GM21786 (cell line): ENCODE data around the gene LONRF2.

Experiments
- ATAC-seq: cut with Tn5 transposase; IDR thresholded peaks from one replicate; pipeline ENCODE4 v1.9.1; 2021; ENCODE audit not compliant: unreplicated experiment

Gene LONRF2

DNA sequence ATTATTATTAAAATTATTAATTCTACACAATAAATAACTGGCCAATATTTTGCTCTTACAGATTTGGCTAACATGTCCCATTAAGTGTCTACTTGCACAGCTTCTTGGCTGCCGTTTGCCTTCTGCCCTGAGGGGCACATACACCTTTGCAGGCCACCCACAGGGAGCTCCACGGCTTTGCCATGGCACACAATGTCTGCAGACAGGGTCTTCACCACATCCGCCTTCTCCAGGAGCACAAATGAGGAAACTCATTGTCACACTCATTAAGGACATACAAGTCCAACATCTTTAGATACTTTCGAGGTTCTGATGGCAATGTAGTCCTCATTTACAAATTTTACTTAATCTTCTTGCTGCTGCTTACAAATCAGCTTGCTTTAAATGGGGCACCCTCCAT is 45.6 kb downstream of the LONRF2 start:
- ATAC-seq = no peak

- no peak for ATAC-seq
These were observed 47.1 kb downstream of the LONRF2 start for GRCh38 chr2:100275200-100275589.

DNA sequence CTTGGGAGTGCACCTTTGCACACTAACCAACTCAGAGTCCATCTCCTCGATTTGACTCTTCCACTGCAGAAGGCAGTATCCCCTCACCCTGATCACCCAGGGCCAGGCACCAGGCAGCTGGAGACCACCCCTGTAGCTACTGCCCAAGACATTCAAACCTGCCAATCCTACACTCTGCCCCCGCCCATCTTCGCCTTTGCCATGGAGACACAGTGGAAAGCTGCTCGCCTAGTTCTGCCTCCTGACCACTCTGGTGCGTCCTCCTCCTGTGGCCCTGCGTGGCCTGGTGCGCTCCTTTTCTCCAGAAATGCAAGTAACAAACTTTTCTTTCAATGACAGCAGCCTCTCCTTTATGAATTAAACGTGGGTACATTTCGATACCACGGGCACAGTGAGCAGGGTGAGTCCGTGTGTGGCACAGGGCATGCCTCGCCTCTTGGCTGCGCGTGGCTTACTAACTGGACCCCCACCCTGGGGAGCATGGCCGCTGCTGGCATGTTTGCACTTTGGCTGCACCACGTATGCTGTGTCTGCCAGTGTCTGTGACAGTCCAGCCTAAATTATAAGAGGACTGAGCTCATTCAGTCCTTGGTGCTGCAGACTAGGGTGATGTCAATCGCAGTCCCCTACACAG is 47.6 kb downstream of the LONRF2 start:
- ATAC-seq = no peak

DNA sequence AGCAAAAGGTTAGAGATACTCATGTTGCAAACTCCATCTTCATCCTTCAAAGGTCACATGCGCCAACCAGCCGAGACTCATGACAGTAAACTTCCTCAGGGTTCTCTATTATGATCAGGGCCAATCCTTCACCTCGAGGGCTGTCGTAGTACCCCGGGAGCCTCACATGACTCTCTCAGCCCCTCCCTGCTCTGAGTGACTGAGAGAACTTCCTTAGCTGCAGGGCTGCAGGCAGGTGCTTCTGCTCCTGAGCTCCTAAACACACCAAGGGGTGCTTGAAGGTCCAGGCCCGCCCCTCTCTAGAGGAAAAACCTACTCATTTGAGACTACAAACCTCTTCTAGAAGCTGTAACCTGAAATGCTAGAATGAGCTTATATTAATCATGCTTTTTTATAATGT is 48.2 kb downstream of the LONRF2 start:
- ATAC-seq = no peak

DNA sequence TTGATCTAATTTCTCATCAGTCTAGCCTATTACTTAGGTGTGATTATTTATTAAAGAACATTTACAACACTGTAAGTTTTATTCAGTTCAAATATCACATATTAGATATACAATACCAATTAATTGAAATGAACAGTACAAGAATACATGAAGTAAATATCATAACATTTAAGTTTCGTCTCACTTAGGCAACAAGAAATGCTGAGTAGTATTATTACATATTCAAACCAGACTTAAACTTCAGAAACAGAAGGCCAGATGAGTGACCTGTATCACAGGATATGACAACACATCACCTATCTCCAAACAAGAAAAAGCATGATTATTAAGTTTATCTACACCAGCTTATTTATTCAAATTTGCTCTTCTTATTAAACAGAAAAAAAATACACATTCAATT is 48.9 kb downstream of the LONRF2 start:
- no peak for ATAC-seq

DNA sequence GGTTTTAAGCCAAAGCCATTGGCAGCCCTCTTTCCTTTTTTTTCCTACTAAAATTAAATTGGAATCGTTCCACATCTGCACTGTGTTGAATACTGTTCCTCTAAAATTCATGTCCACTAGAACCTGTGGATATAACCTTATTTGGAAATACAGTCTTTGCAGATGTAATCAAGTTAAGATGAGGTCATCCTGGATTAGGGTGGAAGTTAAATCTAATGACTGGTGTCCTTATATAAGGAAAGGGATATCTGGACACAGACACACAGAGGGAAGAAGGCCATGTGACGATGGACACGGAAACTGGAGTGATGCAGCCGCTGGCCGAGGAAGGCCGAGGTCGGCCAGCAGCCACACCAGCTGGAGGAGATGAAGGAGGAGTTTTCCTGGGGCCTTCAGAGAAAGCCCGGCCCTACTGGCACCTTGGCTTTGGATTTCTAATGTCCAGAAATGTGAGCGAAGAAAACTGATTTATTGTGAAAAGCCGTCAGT is 49.4 kb downstream of the LONRF2 start:
- ATAC-seq = no peak

- ATAC-seq = no peak
These were observed 51.1 kb downstream of the LONRF2 start for GRCh38 chr2:100271210-100271609.

GRCh38 chr2:100270381-100271146 is 51.7 kb downstream of the LONRF2 start:
- ATAC-seq = no peak

GRCh38 chr2:100269889-100270288 is 52.4 kb downstream of the LONRF2 start:
- ATAC-seq = no peak

- ATAC-seq = no peak
These were observed 53.3 kb downstream of the LONRF2 start for GRCh38 chr2:100268986-100269385.

DNA sequence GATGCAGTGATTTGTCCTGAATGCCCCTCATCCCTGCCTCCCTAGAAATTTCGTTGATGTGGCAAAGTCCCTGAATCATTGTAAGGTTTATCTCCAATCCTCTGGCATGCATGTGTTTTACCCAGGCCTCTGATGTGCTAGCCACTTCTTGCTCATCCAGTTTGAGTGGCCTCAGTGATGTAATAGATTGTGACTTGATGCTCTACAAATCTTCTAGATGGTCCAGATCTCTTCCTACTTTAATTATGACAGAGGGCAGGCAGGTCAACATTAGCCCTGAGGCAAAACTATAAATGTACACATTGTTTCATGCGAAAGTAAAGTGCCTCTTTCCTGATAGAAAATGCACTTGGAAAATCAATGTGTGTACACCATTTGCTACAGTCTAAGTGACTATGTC is 54.5 kb downstream of the LONRF2 start:
- ATAC-seq = no peak

DNA sequence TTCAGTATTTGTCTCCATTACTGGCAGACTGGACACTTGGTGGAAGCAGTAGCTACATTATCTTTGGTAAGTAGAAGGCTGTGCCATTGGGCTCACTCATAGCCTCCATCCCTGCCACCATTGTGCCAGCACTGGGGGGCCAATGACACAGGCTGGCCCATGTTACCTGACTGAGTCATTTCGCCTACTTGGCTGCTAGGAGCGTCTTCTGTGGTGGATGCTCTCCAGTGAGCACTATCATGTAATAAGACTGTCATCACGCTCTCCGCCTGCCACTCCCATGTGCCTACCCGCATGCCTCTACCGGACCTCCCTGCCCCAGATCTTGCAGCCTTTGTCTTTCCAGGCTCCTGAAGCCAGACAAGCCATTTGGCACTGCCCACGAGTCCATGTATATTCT is 56.2 kb downstream of the LONRF2 start:
- no peak for ATAC-seq

GRCh38 chr2:100265226-100265625 is 57.1 kb downstream of the LONRF2 start:
- no peak for ATAC-seq

DNA sequence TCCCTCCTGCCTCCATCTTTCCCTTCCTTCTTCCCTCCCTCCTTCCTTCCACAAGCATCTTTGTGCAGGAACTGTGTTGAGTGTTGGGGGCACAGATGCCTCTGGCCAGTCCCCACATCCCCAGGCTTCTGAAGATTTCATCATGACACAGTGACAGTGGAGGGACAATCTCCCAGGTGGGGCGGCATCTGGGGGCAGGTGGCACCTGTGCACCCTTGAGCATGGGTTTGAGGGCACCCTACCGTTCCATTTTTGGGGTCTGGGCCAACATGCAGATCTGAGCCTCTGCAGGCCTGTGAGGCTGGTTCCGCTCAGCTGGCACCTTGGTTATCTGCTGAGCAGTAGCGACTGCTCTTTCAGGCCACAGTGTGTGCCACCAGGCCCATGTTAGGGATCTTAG is 57.6 kb downstream of the LONRF2 start:
- ATAC-seq = no peak

- ATAC-seq = no peak
These were observed 58.2 kb downstream of the LONRF2 start for GRCh38 chr2:100264121-100264520.

DNA sequence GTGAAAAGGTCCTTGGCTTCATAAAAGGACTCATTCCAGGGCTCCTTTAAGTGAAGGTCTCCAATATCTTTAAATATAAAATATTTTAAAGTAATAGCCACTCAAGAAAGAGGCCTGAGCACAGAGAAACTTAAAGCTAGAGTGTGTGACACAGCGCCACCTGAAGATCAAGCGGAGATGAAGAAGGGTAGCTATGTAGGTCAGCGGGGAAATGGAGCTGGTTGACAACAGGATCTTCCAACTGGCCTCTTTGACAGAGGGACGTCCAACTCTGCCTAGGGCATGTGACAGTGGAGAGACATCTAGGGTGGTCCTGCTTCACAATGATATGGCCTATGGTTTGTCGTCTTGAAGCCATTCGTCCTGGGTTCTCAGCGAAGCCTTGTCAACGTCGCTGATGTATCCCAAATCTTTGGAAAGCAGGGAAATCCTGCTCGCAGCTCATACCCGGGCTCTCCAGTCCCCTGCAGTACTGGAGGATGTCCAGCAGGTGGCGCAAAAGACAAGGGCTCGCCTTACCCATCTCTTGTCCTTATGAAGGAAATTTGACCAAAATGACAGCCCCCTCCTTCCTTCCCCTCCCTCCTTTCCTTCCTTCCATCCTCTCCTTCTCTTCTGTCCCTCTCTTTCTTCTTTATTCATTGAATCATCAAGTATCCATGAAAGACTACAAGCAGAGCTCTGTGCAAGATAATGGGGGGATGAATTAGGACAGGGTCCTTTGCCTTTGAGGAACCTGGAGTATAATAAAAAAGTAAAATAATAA is 59.6 kb downstream of the LONRF2 start:
- no peak for ATAC-seq

- no peak for ATAC-seq
These were observed 60.3 kb downstream of the LONRF2 start for GRCh38 chr2:100262046-100262445.

DNA sequence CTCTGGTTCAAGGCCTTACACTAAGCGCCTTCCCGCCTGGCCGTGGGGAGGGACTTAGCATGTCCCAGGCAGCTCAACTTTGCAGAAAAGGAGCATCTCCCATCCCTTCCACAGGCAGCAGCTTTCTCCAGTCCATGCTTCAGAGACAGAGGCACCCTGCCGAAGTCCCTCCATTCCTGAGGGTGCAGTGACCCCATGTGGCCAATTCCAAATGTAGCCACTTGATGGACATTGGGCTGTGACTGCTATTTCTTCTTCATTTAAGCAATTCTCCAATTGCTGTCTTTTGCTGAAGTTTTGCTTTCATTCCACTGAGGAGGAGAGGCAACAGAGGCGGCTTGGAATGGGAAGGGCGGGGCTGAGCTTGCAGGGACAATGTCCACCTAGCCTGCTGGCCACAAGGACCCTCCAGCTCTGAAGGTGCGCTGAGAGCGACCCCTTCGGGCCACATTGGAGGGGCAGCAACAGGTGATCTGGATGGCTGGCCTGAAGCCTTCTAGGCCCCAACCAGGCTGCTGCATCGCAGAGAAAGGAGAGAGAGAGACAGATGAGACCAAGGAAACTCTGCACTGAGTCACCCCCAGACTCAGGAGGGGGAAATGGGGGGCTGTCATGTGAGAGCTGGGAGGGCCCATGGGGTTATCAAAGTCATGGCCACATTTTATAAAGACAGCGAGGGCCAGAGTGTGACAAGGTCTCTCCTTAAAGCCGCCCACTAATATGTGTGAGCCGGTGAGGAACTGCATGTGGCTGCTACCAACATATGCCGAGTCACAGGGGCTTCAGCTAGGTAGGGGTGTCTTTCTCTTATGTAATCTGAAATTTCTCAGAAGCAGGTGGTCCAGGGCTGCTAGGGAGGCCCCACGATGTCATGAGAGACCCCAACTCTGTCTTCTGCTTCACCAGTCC is 61.3 kb downstream of the LONRF2 start:
- ATAC-seq = no peak

- ATAC-seq = no peak
These were observed 63.2 kb downstream of the LONRF2 start for GRCh38 chr2:100259106-100259505.

DNA sequence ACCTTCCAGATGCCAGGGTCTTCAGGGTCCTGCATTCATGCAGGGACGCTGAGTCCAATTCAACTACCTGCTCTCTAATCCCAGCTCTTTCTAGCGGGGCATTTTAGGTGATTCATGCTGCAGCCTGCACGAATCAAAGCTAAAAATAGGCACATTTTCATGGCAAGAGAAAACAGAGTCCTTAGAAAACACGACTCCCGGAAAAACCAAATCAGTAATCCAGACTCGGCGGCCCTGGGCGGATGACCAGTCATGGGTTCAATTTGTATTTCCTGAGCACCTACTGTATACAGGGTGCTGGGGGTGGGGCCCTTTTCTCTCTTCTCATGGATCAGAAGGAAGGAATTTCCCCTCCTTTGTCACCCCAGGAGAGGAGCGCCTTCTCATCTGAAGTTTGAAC is 64.4 kb downstream of the LONRF2 start:
- ATAC-seq = no peak

- ATAC-seq = no peak
These were observed 65.5 kb downstream of the LONRF2 start for GRCh38 chr2:100256849-100257248.
